Astrocyte (in vitro differentiated cells and primary cell): ENCODE results near the gene FAM240A. TPM values are rescaled to one million over a fixed set of nuclear protein-coding genes. Genes with fewer than 3 reads are reported as not detected.

Experiments used
- DNase-seq: peaks from one replicate; pipeline ENCODE4 v3.0.0-alpha.2; 2010; ENCODE audit warnings: low read depth
- FAIRE-seq: peaks from 2 replicates; lab custom pipeline; 2011; peaks lifted over from hg19 to GRCh38; lab: Jason Lieb, UNC
- H2AFZ ChIP-seq: 2 replicates; pipeline ENCODE4 v1.6.0; 2012; ENCODE audit warnings: low read depth, low read length, inconsistent platforms
- H3K27ac ChIP-seq: 2 replicates; pipeline ENCODE4 v1.5.1; 2011; ENCODE audit warnings: low read depth, low read length, inconsistent platforms
- H3K27me3 ChIP-seq: 2 replicates; pipeline ENCODE4 v1.6.0; 2011; ENCODE audit warnings: low read length, inconsistent platforms; ENCODE audit not compliant: insufficient read depth
- H3K36me3 ChIP-seq: 2 replicates; pipeline ENCODE4 v1.5.1; 2011; ENCODE audit warnings: low read length, inconsistent platforms; ENCODE audit not compliant: insufficient read depth
- H3K4me1 ChIP-seq: 2 replicates; pipeline ENCODE4 v1.5.1; 2011; ENCODE audit warnings: low read length, inconsistent platforms; ENCODE audit not compliant: insufficient read depth
- H3K4me2 ChIP-seq: 2 replicates; pipeline ENCODE4 v1.6.0; 2012; ENCODE audit warnings: low read length, inconsistent platforms
- H3K4me3 ChIP-seq: 2 replicates; pipeline ENCODE4 v1.5.1; 2011; ENCODE audit warnings: low read depth, mild to moderate bottlenecking, low read length, inconsistent platforms; ENCODE audit not compliant: insufficient read depth
- H3K79me2 ChIP-seq: 2 replicates; pipeline ENCODE4 v1.6.0; 2012; ENCODE audit warnings: mild to moderate bottlenecking, low read length, inconsistent platforms; ENCODE audit not compliant: insufficient read depth
- H3K9ac ChIP-seq: 2 replicates; pipeline ENCODE4 v1.6.0; 2012; ENCODE audit warnings: mild to moderate bottlenecking, low read length, inconsistent platforms
- H3K9me3 ChIP-seq: 2 replicates; pipeline ENCODE4 v1.5.1; 2012; ENCODE audit warnings: low read depth, mild to moderate bottlenecking, low read length, inconsistent platforms; ENCODE audit not compliant: insufficient read depth
- H4K20me1 ChIP-seq: 2 replicates; pipeline ENCODE4 v1.6.0; 2012; ENCODE audit warnings: low read length, inconsistent platforms; ENCODE audit not compliant: insufficient read depth
- H3K27ac Mint-ChIP-seq: one replicate; pipeline ENCODE4 v1.8.0; 2021; ENCODE audit warnings: mild to moderate bottlenecking, mixed read lengths; ENCODE audit not compliant: unreplicated experiment
- H3K27me3 Mint-ChIP-seq: one replicate; pipeline ENCODE4 v1.8.0; 2021; ENCODE audit warnings: low read depth, mixed read lengths; ENCODE audit not compliant: unreplicated experiment
- H3K36me3 Mint-ChIP-seq: one replicate; pipeline ENCODE4 v1.8.0; 2021; ENCODE audit warnings: low read depth, mixed read lengths; ENCODE audit not compliant: unreplicated experiment
- H3K4me1 Mint-ChIP-seq: one replicate; pipeline ENCODE4 v1.8.0; 2021; ENCODE audit warnings: low read depth, mixed read lengths; ENCODE audit not compliant: unreplicated experiment
- H3K4me3 Mint-ChIP-seq: one replicate; pipeline ENCODE4 v1.8.0; 2021; ENCODE audit warnings: mild to moderate bottlenecking, moderate library complexity, mixed read lengths; ENCODE audit not compliant: unreplicated experiment
- H3K9me3 Mint-ChIP-seq: one replicate; pipeline ENCODE4 v1.8.0; 2021; ENCODE audit warnings: mild to moderate bottlenecking, mixed read lengths; ENCODE audit not compliant: unreplicated experiment
- EZH2 ChIP-seq: IDR thresholded peaks from 2 replicates; pipeline ENCODE4 v1.6.1; 2012; ENCODE audit warnings: mild to moderate bottlenecking, low read length, inconsistent platforms; ENCODE audit not compliant: insufficient read depth
- total RNA-seq: library from RNA; stranded (reverse); gene quantifications from 2 replicates; pipeline ENCODE4 v1.2.1, GENCODE V29; 2021
- TF ChIP-seq, protein P1 (sequence below): IDR thresholded peaks from 2 replicates; pipeline ENCODE4 v1.5.1; 2011; ENCODE audit warnings: low read depth, mild to moderate bottlenecking, inconsistent platforms, low read length, moderate library complexity; ENCODE audit not compliant: insufficient read depth

The FAM240A gene
- total RNA-seq, 1 donor from 2014 or later: not detected

- no peaks in the 10 kb centered on the region for H3K36me3 Mint-ChIP-seq
- peaks cover 10% of the 10 kb centered on the region for H3K4me1 ChIP-seq
- no peak for FAIRE-seq
- no peaks in the 10 kb centered on the region for H4K20me1 ChIP-seq
- H3K27ac ChIP-seq: no peak overlapping the region
- no peak overlapping the region for H3K4me2 ChIP-seq
- no peaks in the 10 kb centered on the region for H3K36me3 ChIP-seq
- no peak overlapping the region for H3K27ac Mint-ChIP-seq
- TF ChIP-seq, protein P1, sequence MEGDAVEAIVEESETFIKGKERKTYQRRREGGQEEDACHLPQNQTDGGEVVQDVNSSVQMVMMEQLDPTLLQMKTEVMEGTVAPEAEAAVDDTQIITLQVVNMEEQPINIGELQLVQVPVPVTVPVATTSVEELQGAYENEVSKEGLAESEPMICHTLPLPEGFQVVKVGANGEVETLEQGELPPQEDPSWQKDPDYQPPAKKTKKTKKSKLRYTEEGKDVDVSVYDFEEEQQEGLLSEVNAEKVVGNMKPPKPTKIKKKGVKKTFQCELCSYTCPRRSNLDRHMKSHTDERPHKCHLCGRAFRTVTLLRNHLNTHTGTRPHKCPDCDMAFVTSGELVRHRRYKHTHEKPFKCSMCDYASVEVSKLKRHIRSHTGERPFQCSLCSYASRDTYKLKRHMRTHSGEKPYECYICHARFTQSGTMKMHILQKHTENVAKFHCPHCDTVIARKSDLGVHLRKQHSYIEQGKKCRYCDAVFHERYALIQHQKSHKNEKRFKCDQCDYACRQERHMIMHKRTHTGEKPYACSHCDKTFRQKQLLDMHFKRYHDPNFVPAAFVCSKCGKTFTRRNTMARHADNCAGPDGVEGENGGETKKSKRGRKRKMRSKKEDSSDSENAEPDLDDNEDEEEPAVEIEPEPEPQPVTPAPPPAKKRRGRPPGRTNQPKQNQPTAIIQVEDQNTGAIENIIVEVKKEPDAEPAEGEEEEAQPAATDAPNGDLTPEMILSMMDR: no peak
- TF ChIP-seq EZH2: no peak
- no peak overlapping the region for H3K4me3 Mint-ChIP-seq
- H3K79me2 ChIP-seq: no peaks in the 10 kb centered on the region
- H3K9me3 Mint-ChIP-seq: peaks cover 5% of the 10 kb centered on the region
- H3K27me3 Mint-ChIP-seq: peaks cover 29% of the 10 kb centered on the region
- H3K9ac ChIP-seq: no peak overlapping the region
- H2AFZ ChIP-seq: no peak overlapping the region
- no peak overlapping the region for H3K4me3 ChIP-seq
- no peaks in the 10 kb centered on the region for H3K9me3 ChIP-seq
- H3K27me3 ChIP-seq: peaks cover 7% of the 10 kb centered on the region
- DNase-seq: no peak
- H3K4me1 Mint-ChIP-seq: peaks cover 26% of the 10 kb centered on the region
These were observed 47.0 kb downstream of the FAM240A start for GRCh38 chr3:46659285-46659684.

GRCh38 chr3:46660003-46660402, 47.7 kb downstream of the FAM240A start:
- H3K36me3 ChIP-seq: no peaks in the 10 kb centered on the region
- no peak overlapping the region for H3K27ac ChIP-seq
- no peak overlapping the region for H3K4me3 ChIP-seq
- no peak overlapping the region for H3K9ac ChIP-seq
- Mint-ChIP-seq H3K4me3 (no peak overlapping the region), H3K27me3 (peaks cover 30% of the 10 kb centered on the region), H3K4me1 (peaks cover 26% of the 10 kb centered on the region), H3K9me3 (peaks cover 3% of the 10 kb centered on the region), H3K27ac (no peak overlapping the region), H3K36me3 (no peaks in the 10 kb centered on the region)
- TF ChIP-seq EZH2: no peak
- TF ChIP-seq, protein P1: no peak
- no peak overlapping the region for H2AFZ ChIP-seq
- DNase-seq (no peak), FAIRE-seq (no peak)
- peaks cover 6% of the 10 kb centered on the region for H3K27me3 ChIP-seq
- no peaks in the 10 kb centered on the region for H3K79me2 ChIP-seq
- H3K9me3 ChIP-seq: no peaks in the 10 kb centered on the region
- no peak overlapping the region for H3K4me2 ChIP-seq
- H4K20me1 ChIP-seq: no peaks in the 10 kb centered on the region
- peaks cover 10% of the 10 kb centered on the region for H3K4me1 ChIP-seq
